GM18505 (cell line): ENCODE results near the gene OR10C1.

Experiments used
- ATAC-seq: cut with Tn5 transposase; IDR thresholded peaks from one replicate; pipeline ENCODE4 v1.9.1; 2021; ENCODE audit not compliant: unreplicated experiment
- POLR2A ChIP-seq: IDR thresholded peaks from 4 replicates; pipeline ENCODE4 v1.6.1; 2011; ENCODE audit warnings: borderline replicate concordance; ENCODE audit not compliant: insufficient read depth, insufficient read length; ENCODE audit errors: extremely low read depth

OR10C1 gene

DNA sequence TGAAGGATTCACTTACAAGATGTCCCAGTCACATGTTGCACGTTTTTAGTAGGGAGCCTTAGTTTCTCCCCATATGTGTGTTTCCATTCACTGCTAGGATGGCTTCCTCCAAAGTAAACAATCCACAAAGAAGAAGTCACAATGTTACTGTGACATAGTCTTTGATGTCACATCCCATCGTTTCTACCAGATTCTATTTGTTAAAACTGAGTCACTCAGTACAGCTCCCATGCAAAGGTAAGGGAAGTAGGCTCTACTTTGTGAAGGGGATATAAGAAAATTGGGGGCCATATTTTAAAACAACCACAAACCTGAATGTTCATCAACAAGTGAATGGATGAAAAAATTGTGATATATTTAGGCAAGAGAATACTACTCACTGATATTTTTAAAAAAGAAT is 17.9 kb downstream of the OR10C1 start, which contains the start of the genes OR11A1 and OR2H1:
Gene OR11A1, minus strand, starts transcription at position 101 of the 400 bp plus-strand sequence. CDS start 29,430 bp downstream, outside the sequence.
Gene OR2H1, plus strand, starts transcription at position 185 of the 400 bp plus-strand sequence. CDS start 4,615 bp downstream, outside the sequence.
- no peak for TF ChIP-seq POLR2A
- no peak for ATAC-seq

DNA sequence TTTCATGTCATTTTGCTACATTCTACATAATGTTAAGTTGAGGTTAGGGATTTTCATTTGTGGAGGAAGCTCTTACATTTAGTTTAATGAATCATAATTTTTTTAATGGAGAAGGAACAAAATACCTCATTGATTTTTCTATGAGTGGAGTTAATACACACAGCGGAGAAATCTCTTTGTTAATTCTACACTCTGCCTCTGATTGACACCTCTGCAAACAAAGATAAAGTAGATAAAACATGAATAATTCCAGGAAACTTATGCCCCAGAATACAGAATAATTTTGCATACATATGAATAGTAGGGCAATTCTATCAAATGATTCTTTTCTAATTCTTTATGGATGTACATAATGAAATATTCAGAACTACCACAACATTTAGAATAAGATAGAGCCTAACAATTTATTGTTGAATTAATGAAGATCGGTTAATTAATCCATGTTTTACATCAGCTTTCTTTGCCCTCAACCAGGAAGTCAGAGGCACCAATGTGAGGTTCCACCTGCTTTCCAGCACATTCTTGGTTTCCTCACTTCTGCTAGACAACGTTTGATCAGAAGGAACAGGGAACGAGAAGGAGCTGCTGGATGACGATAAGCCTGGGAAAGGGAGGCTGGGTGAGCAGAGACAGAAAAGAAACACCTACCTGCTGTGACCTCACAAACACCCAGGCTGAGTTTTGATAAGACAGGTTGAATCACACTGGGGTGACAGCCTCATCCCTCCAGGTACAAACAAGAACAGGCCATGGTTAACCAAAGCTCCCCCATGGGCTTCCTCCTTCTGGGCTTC is 22.1 kb downstream of the OR10C1 start:
- ATAC-seq: no peak
- TF ChIP-seq POLR2A: no peak

DNA sequence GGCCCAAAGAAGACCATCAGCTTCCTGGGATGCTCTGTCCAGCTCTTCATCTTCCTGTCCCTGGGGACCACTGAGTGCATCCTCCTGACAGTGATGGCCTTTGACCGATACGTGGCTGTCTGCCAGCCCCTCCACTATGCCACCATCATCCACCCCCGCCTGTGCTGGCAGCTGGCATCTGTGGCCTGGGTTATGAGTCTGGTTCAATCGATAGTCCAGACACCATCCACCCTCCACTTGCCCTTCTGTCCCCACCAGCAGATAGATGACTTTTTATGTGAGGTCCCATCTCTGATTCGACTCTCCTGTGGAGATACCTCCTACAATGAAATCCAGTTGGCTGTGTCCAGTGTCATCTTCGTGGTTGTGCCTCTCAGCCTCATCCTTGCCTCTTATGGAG is 22.9 kb downstream of the OR10C1 start:
- no peak for ATAC-seq
- TF ChIP-seq POLR2A: no peak

DNA sequence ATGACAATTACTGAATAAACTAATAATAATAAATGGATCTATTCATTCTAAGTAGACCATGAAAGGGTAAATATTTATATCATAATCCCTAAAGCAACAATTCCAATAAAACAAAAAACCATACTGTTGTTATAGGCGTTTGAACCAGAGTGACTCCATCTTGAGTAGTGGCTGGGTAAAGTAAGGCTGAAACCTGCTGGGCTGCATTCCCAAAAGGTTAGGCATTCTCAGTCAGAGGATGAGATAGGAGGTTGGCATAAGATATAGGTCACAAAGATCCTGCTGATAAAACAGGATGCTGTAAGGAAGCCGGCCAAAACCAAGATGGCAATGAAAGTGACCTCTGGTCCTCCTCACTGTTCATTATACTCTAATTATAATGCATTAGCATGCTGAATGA is 26.2 kb downstream of the OR10C1 start:
- ATAC-seq: no peak
- TF ChIP-seq POLR2A: no peak

DNA sequence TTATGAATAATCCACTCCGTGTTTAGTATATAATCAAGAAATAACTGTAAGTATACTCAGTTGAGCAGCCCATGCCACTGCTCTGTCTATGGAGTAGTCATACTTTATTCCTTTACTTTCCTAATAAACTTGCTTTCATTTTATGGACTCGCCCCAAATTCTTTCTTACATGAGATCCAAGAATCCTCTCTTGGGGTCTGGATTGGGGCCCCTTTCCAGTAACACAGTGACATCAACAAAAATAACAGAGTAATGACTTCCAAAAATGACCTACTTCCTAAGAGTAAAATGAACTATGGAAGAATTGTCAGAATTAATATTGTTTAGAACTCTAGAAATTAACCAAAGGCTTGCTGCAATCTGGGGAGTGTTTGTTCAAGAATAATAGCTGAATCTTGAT is 26.7 kb downstream of the OR10C1 start:
- ATAC-seq: no peak
- no peak for TF ChIP-seq POLR2A

DNA sequence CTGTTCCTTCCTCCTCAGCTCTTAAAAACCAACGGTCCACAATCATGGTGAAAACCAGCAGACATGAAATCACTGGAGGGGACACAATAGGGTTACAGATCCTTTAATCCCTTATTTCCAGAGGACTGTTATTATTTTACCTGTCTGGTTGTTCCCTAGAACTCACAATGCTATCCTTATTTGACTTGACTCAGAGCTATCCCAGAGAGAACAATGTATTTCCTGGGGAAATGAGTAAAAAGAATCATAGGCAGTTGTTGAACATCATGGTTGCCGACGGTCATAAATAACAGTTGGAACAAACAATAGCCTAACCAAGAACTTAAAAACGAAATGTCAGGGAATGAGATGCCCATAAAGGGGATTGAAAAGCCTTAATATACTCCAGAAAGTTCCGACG is 27.1 kb downstream of the OR10C1 start:
- no peak for ATAC-seq
- no peak for TF ChIP-seq POLR2A

DNA sequence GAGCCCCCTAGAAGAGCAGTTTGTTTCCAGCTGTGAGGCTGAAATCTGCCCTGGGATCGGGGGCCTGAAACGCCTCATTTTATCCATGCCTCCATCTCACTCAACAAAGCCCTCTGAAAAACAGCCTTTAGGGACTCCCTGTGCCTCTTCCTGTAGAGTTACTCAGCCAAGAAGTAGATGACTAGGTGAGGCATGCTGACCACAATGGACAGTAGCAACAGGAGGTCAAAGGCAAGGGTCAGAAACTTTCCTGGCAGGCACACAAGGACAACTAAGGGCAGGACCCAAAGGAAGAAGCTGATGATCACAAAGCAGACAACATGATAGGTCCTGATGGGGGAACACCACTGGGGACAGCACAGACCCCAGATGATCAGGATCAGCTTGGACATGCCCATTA is 35.9 kb downstream of the OR10C1 start:
- ATAC-seq: no peak

DNA sequence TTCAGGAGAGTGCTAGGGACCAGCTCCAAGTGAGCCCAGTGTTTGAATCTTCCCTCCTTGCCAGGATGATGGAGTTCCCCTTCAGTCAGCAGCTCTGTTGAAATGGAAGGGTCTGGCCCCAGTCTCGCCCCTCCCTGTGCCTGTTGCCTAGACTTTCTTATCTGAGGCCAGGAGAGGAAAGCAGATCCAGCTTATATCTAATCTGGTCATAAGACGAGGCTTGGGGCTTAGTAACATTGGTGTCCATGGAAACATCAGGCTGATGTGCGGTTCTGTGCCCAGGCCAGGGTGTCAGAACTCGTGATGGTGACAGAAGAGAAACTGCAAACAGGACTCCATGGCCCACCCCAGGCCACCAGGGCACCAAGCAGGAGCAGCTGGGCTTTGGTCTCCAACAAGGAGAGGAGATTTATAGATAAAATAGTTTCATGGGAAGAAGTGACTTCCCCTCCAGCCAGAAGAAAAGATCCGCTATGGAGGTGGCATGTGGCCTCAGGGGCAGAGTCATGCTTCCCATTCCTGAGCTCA is 38.9 kb downstream of the OR10C1 start:
- no peak for ATAC-seq
- TF ChIP-seq POLR2A: no peak

More for the DNA sequence above, 35.9 kb downstream of the OR10C1 start:
- TF ChIP-seq POLR2A: no peak

DNA sequence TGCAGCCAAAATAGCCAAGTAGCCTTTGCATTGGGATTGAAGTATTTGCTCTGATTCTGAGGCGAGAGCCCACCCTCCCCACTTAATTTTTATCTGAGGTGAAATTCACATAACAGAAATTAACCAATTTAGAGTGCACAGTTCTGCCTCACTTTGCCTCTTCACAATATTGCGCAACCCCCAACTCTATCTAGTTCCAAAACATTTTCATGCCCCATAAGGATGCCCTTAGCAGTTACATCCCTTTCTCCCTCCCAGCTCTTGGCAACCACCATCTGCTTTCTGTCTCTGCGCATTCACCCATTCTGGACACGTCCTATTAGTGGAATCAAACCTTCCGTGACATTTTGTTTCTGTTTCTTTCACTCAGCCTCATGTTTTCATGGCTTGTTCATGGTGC is 39.6 kb downstream of the OR10C1 start:
- ATAC-seq: no peak
- no peak for TF ChIP-seq POLR2A

DNA sequence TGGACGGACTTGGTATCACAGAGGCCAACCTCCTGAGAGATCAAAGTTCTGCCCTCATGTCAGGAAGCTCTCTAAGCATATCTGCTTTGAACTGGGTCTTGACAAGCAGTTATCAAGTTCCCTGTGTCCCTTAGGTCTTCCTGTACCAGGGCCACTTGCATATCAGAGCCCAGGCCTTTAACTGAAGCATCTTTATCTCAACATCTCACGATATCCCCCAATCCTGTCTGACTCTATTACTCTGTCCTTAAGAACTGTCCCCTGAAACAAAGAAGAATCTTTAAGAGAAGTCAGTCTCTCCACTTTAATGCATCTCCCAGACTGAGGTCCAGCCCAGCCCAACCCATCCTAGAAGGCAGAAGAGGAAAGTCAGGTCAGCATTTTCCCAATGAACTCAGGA is 40.5 kb downstream of the OR10C1 start:
- ATAC-seq: no peak
- no peak for TF ChIP-seq POLR2A

DNA sequence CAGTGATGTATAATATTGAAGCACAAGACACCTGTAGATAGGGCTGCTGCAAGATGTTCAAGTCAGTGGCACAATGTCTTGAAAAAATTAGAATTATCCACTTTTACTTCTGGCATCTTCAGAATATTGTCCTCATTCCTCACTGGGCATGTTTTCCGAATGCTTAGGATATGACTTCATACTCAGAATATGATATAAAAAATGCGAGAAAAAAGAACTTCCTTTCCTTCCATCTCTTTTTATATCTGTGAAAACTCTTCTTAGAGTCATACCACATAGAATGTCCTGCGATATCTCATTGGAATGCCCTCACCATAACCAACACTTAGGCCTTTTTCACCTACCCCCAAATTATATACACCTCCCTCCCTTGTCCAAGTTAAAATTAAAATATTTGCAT is 44.1 kb downstream of the OR10C1 start:
- TF ChIP-seq POLR2A: no peak
- ATAC-seq: no peak

DNA sequence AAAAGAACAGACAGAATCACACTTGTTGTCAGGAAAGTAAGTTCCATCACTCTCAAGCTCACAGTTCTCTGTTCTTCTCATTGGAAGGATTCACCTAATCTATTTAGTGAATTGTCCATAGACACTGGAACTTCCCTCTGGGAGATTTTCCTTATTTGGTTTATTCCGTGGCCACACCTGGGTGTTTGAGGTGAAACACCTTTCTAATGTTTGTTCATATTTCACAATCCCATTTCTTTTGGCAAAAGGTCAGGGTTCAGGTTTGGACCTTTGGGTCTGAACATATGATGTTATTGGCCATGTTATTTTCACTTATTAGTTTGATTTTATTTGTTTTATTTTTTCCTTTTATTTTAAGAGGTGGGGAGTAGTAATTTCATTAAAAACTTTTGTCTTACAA is 44.6 kb downstream of the OR10C1 start:
- no peak for ATAC-seq
- no peak for TF ChIP-seq POLR2A

DNA sequence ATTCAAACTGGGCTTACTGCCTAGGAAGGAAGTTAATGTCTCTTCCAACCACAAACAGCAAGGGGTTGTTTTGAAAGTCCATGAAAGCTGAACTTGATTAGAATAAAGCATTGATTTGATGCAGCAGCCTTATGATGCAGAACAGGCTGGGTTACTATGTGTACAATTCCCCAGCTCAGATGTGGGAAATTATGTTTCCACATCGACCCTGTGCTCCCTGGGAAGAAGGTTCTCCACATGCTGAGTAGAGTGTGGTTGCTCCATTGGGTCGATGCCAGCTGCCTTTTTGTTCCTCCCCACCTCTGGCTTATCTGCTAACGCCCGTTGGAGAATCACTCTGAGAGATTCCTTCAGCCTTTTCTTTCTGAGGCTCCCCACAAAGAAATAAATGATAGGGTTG is 47.5 kb downstream of the OR10C1 start:
- TF ChIP-seq POLR2A: no peak
- ATAC-seq: no peak

DNA sequence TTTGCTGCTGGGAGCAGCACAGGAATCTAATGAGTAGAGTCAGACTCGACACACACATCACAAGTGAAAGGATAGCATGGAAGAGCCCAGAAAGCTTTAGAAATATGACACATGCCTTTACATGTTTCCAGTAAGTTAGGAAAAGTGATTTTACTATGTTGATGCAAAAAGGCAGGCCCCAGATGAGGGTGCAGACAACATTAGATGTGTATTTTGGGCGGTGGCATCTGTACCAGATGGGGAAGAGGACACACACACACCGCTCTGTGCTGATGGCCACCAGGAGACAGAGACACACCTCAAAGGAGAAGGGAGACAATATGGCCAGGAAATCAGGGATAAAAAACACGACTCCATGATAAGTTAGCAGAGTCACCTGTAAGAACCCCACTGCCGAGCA is 48.0 kb downstream of the OR10C1 start:
- no peak for TF ChIP-seq POLR2A
- ATAC-seq: no peak
